IPS-15b (cell line): ENCODE measurements around the gene CHST7.

Experiments
- H3K27me3 ChIP-seq: one replicate; pipeline ENCODE4 v1.6.1; 2013; ENCODE audit warnings: low read length; ENCODE audit not compliant: control insufficient read depth, insufficient read depth
- H3K36me3 ChIP-seq: one replicate; pipeline ENCODE4 v1.6.1; 2013; ENCODE audit warnings: low read length; ENCODE audit not compliant: control insufficient read depth, insufficient read depth
- H3K4me1 ChIP-seq: one replicate; pipeline ENCODE4 v1.6.1; 2013; ENCODE audit warnings: mild to moderate bottlenecking, low read length; ENCODE audit not compliant: control insufficient read depth, insufficient read depth
- H3K4me3 ChIP-seq: one replicate; pipeline ENCODE4 v1.5.1; 2013; ENCODE audit warnings: low read depth, low read length
- H3K9ac ChIP-seq: one replicate; pipeline ENCODE4 v1.6.1; 2013; ENCODE audit warnings: low read depth, mild to moderate bottlenecking, low read length
- H3K9me3 ChIP-seq: one replicate; pipeline ENCODE4 v1.6.1; 2013; ENCODE audit warnings: mild to moderate bottlenecking, low read length; ENCODE audit not compliant: control insufficient read depth, insufficient read depth

Gene CHST7

DNA sequence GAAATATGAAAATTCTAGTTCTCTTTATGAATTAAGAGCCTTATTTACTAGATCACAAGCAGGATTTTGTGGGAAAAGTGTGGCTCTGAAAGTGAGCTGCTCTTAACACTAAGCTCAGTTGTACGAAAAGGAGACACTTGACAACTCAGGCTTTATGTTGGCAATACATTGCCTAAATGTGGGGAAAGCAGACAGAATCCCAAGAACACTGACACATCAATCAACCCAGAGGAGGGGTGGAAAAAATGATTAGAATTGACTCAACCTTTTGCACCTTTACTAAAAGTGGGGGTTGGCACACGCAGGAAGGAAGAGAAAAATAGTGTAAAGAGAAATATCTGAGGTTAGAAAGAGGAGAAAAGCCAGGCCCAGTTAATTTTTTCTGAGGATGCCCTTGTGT is 61.6 kb downstream of the CHST7 start:
- Histone ChIP-seq H3K4me3 (no peak overlapping the region), H3K4me1 (no peaks in the 10 kb centered on the region), H3K9ac (no peak overlapping the region), H3K36me3 (no peaks in the 10 kb centered on the region), H3K9me3 (no peaks in the 10 kb centered on the region), H3K27me3 (no peaks in the 10 kb centered on the region)

DNA sequence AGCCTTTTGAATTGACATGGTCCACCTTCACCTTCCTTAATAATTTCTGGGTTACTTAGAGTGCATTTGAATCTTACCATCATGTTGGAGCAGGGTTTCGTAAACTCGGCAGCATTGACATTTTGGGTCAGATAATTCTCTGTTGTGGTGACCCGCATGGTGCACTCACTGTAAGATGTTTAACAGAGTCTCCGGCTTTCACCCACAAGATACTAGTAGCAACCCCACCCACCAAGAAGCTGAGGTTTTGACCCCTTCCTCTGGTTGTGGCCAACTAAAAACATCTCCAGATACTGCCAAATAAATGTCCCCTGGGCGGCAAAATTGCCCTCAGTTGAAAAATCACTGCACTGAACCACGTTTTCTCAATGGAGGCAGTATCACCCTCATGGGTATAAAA is 62.7 kb downstream of the CHST7 start:
- Histone ChIP-seq H3K9ac (no peak overlapping the region), H3K4me3 (no peak overlapping the region), H3K27me3 (no peaks in the 10 kb centered on the region), H3K9me3 (no peaks in the 10 kb centered on the region), H3K36me3 (no peaks in the 10 kb centered on the region), H3K4me1 (no peaks in the 10 kb centered on the region)

- Histone ChIP-seq H3K9me3 (no peaks in the 10 kb centered on the region), H3K4me1 (no peaks in the 10 kb centered on the region), H3K27me3 (no peaks in the 10 kb centered on the region), H3K36me3 (no peaks in the 10 kb centered on the region), H3K4me3 (no peak overlapping the region), H3K9ac (no peak overlapping the region)
Observed at GRCh38 chrX:46637938-46638337, 64.4 kb downstream of the CHST7 start.

DNA sequence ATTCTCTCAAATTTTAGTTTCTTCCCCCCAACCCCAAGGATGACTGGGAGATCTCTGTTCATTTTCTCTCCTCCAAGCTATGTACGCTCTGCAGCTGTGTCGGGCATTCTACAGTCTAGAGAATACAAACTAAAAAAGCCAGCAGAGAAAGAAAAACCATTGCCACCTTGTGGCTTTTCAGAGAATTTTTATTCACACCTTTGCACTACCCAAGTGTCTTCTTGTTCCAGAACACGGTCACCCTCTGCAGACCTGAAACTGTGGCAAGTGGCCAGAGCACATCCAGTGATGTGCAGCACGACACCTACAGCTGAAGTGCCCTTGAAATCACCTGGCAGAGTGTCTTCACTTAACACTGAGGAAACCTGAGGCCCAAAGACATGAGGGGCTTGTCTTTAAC is 68.6 kb downstream of the CHST7 start:
- Histone ChIP-seq H3K27me3 (no peaks in the 10 kb centered on the region), H3K36me3 (no peaks in the 10 kb centered on the region), H3K9me3 (no peaks in the 10 kb centered on the region), H3K9ac (no peak overlapping the region), H3K4me3 (no peak overlapping the region), H3K4me1 (no peaks in the 10 kb centered on the region)

DNA sequence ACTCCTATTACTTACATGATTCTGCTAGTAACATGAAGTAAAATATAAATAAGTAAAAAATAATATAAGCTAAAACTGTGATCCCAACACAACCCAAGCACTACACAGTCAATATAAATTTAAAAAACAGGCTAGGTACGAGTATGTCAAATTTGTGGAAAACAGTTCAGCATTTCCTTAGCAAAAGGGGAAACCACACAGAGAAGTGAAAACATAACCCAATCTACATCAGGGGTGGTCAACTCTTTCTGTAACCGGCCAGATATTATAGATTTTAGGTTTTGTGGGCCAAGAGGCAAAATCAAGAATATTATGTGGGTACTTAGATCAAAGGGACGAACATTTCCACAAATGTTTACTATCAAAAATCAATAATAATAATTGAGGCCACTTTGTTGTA is 70.1 kb downstream of the CHST7 start:
- Histone ChIP-seq H3K4me1 (peaks cover 7% of the 10 kb centered on the region), H3K27me3 (no peaks in the 10 kb centered on the region)

GRCh38 chrX:46645614-46646013 is 72.0 kb downstream of the CHST7 start:
- no peak overlapping the region for H3K9ac ChIP-seq
- no peaks in the 10 kb centered on the region for H3K27me3 ChIP-seq
- no peaks in the 10 kb centered on the region for H3K36me3 ChIP-seq
- H3K4me3 ChIP-seq, result no peak overlapping the region
- no peaks in the 10 kb centered on the region for H3K9me3 ChIP-seq
- peaks cover 12% of the 10 kb centered on the region for H3K4me1 ChIP-seq

More for the DNA sequence above, 70.1 kb downstream of the CHST7 start:
- H3K36me3 ChIP-seq, result no peaks in the 10 kb centered on the region
- H3K9me3 ChIP-seq, result no peaks in the 10 kb centered on the region
- H3K4me3 ChIP-seq, result no peak overlapping the region
- no peak overlapping the region for H3K9ac ChIP-seq

DNA sequence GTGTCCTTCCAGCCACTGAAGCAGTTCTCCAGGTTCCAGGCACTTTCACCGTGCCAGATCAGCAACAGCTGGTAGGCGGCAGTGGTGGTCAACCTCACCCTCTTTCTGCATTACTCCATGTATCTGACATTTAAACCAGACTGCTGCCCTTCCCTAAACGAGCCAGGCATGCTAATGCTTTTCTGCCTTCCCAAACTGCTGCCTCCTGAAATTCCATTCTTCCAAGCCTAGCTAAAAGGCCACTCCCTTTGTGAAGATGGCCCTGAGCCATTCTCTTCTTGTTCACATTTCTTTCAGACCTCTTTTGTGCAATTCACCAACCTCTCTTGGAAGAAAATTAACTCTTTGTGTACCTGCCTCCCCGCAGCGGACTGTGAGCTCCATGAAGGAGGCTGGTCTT is 73.7 kb downstream of the CHST7 start:
- Histone ChIP-seq H3K9me3 (no peaks in the 10 kb centered on the region), H3K4me1 (peaks cover 12% of the 10 kb centered on the region), H3K9ac (no peak overlapping the region), H3K4me3 (no peak overlapping the region), H3K27me3 (no peaks in the 10 kb centered on the region), H3K36me3 (no peaks in the 10 kb centered on the region)
